IMR-90 (cell line): ENCODE results near the gene PIP5K1B. TPM values are rescaled to one million over a fixed set of nuclear protein-coding genes. Genes with fewer than 3 reads are reported as not detected.

Experiments
- ATAC-seq: fragments of 200-7000 bp; cut with Tn5 transposase; 2 replicates; pipeline ENCODE4 v1.9.1; 2020; ENCODE audit warnings: low read depth, mild to moderate bottlenecking, moderate library complexity
- BruUV-seq: library from RNA; stranded (reverse); fragments of 400-500 nt; replicated peaks from 2 replicates; lab custom pipeline; 2021; lab: Mats Ljungman, UMichigan
- CTCF ChIA-PET: fragments of 300-600 bp; formaldehyde crosslinking; extraction: SDS; loops from one replicate; lab custom pipeline; 2021; ENCODE audit warnings: antibody characterized with exemption; lab: Yijun Ruan, JAX
- POLR2A ChIA-PET: fragments of 300-600 bp; sonication (Branson Sonifier 250); formaldehyde crosslinking; loops from one replicate; lab custom pipeline; 2022; ENCODE audit warnings: antibody characterized with exemption; ENCODE audit not compliant: unreplicated experiment; lab: Charles Lee
- DNase-seq: peaks from one replicate; pipeline ENCODE4 v3.0.0; 2013
- H2AFZ ChIP-seq: replicated peaks from 2 replicates; pipeline ENCODE3; 2013; ENCODE audit warnings: low read length, mild to moderate bottlenecking; ENCODE audit not compliant: poor library complexity
- H2AK5ac ChIP-seq: 2 replicates; pipeline ENCODE4 v1.6.1; 2013; ENCODE audit warnings: low read depth, low read length, inconsistent platforms
- H2AK9ac ChIP-seq: replicated peaks from 2 replicates; pipeline ENCODE3; 2013; ENCODE audit warnings: mild to moderate bottlenecking, low read depth, low read length, moderate library complexity; ENCODE audit not compliant: poor library complexity
- H2BK120ac ChIP-seq: 2 replicates; pipeline ENCODE4 v1.6.1; 2013; ENCODE audit warnings: low read depth, low read length, inconsistent platforms
- H2BK15ac ChIP-seq: 3 replicates; pipeline ENCODE4 v1.6.1; 2013; ENCODE audit warnings: low read depth, low read length, inconsistent platforms
- H2BK20ac ChIP-seq: 2 replicates; pipeline ENCODE4 v1.6.1; 2013; ENCODE audit warnings: low read depth, mild to moderate bottlenecking, inconsistent platforms, low read length, moderate library complexity
- H2BK5ac ChIP-seq: 2 replicates; pipeline ENCODE4 v1.6.1; 2013; ENCODE audit warnings: mild to moderate bottlenecking, low read depth, low read length, inconsistent platforms; ENCODE audit not compliant: poor library complexity, severe bottlenecking
- H3K14ac ChIP-seq: replicated peaks from 2 replicates; pipeline ENCODE4 v1.6.1; 2013; ENCODE audit warnings: low read depth, low read length, inconsistent platforms
- H3K18ac ChIP-seq: 2 replicates; pipeline ENCODE4 v1.6.1; 2013; ENCODE audit warnings: low read depth, low read length, control low read depth
- H3K23ac ChIP-seq: 2 replicates; pipeline ENCODE4 v1.6.1; 2013; ENCODE audit warnings: low read depth, low read length, inconsistent platforms
- H3K27ac ChIP-seq: 2 replicates; pipeline ENCODE4 v1.5.1; 2013; ENCODE audit warnings: mild to moderate bottlenecking, control low read depth, low read length; ENCODE audit not compliant: insufficient read depth
- H3K27me3 ChIP-seq: 2 replicates; pipeline ENCODE4 v1.6.1; 2013; ENCODE audit warnings: low read length; ENCODE audit not compliant: control insufficient read depth, insufficient read depth
- H3K36me3 ChIP-seq: 2 replicates; pipeline ENCODE4 v1.6.1; 2013; ENCODE audit warnings: low read length, mixed read lengths; ENCODE audit not compliant: control insufficient read depth, insufficient read depth
- H3K4ac ChIP-seq: 2 replicates; pipeline ENCODE4 v1.6.1; 2013; ENCODE audit warnings: low read depth, low read length, inconsistent platforms
- H3K4me1 ChIP-seq: 2 replicates; pipeline ENCODE4 v1.6.1; 2013; ENCODE audit warnings: low read length, mixed read lengths; ENCODE audit not compliant: control insufficient read depth, insufficient read depth
- H3K4me2 ChIP-seq: 2 replicates; pipeline ENCODE4 v1.6.1; 2013; ENCODE audit warnings: low read depth, mild to moderate bottlenecking, control low read depth, low read length, moderate library complexity
- H3K4me3 ChIP-seq: 2 replicates; pipeline ENCODE4 v1.5.1; 2013; ENCODE audit warnings: low read depth, mild to moderate bottlenecking, control low read depth, low read length, moderate library complexity; ENCODE audit not compliant: insufficient read depth
- H3K56ac ChIP-seq: 2 replicates; pipeline ENCODE4 v1.6.1; 2013; ENCODE audit warnings: low read length, inconsistent platforms; ENCODE audit not compliant: insufficient read depth; ENCODE audit errors: extremely low read depth
- H3K79me1 ChIP-seq, 2 experiments: 2 replicates each; pipeline ENCODE4 v1.6.1; 2013; ENCODE audit warnings: low read length in 2 of 2, inconsistent platforms in 1 of 2, low read depth in 1 of 2
- H3K9ac ChIP-seq: 2 replicates; pipeline ENCODE4 v1.6.1; 2013; ENCODE audit warnings: low read depth, low read length, control low read depth
- H3K9me1 ChIP-seq: 2 replicates; pipeline ENCODE4 v1.6.1; 2013; ENCODE audit warnings: low read length, inconsistent platforms; ENCODE audit not compliant: insufficient read depth
- H3K9me3 ChIP-seq: 2 replicates; pipeline ENCODE4 v1.6.1; 2013; ENCODE audit warnings: low read length; ENCODE audit not compliant: control insufficient read depth, insufficient read depth
- H4K20me1 ChIP-seq: 2 replicates; pipeline ENCODE4 v1.6.1; 2013; ENCODE audit warnings: low read length, inconsistent platforms; ENCODE audit not compliant: insufficient read depth
- H4K5ac ChIP-seq: 2 replicates; pipeline ENCODE4 v1.6.1; 2013; ENCODE audit warnings: mild to moderate bottlenecking, low read depth, low read length, control low read depth
- H4K8ac ChIP-seq, 2 experiments: 2 replicates each; pipeline ENCODE4 v1.6.1; 2013; ENCODE audit warnings: low read depth in 2 of 2, low read length in 2 of 2, control low read depth in 1 of 2, inconsistent platforms in 1 of 2
- H4K91ac ChIP-seq: 2 replicates; pipeline ENCODE4 v1.6.1; 2013; ENCODE audit warnings: low read depth, low read length, inconsistent platforms; ENCODE audit not compliant: insufficient read depth
- FOS ChIP-seq: fragments of 150-350 bp; IDR thresholded peaks from 2 replicates; pipeline ENCODE4 v1.6.1; 2016; ENCODE audit warnings: low read depth, low read length
- MAFK ChIP-seq: IDR thresholded peaks from 2 replicates; pipeline ENCODE4 v1.6.1; 2012; ENCODE audit warnings: low read depth, low read length, improper control_type of control experiment
- WGBS, 2 experiments: methylation state at CpG; one replicate each; pipeline versions ENCODE4 v1.1.5 to v1.1.7; 2013; ENCODE audit warnings: missing lambda C conversion rate in 2 of 2; ENCODE audit not compliant: insufficient read length in 1 of 2; ENCODE audit errors: extremely low coverage in 2 of 2; 5-methylcytosine and 5-hydroxymethylcytosine counted together
- dilution Hi-C: fragments of 300-500 bp; cut with HindIII; formaldehyde crosslinking; loops from one replicate; pipeline ENCODE4 v1.14.3; 2018; ENCODE audit warnings: low sequenced_read_pairs; ENCODE audit not compliant: unreplicated experiment
- in situ Hi-C: fragments of 300-500 bp; cut with MboI; formaldehyde crosslinking; loops from 3 replicates; pipeline ENCODE4 v1.14.3; 2019; ENCODE audit warnings: low sequenced_read_pairs, inconsistent platforms, mixed read lengths
- intact Hi-C: fragments of 100-400 bp; cut with micrococcal nuclease; formaldehyde crosslinking; loops from 2 replicates; pipeline ENCODE4 v1.10.0; 2022
- polyA plus RNA-seq, 3 experiments: library from polyadenylated mRNA; depleted of rRNA; stranded (reverse); fragments of >200 nt; gene quantifications; 2 replicates each; pipeline ENCODE4 v1.2.3, GENCODE V29; 2012; ENCODE audit warnings: low replicate concordance in 1 of 3
- total RNA-seq: library from RNA; depleted of rRNA; stranded (reverse); fragments of >200 nt; gene quantifications from 2 replicates; pipeline ENCODE4 v1.2.3, GENCODE V29; 2012

The PIP5K1B gene
- total and polyA plus RNA-seq, 2 of the 4 experiments (the other 2 are of a cell fraction), result not detected

DNA sequence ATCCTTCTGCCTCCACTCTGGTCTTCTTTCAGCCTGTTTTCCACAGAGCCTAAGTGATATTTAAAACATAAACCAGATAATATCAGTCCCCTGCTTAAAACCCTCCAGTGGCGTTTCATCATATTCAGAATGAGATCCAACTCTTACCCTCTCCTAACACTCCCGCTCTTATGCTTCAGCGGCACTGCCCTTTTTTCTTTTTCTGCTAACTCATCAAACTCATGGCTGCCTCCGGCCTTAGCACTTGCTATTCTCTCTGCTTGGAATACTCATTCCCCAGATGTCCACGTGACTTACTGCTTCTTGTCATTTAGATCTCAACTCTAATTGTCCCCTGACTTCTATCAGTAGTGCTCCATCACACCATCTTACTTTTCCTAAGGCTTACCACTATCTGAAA is 73.6 kb downstream of the PIP5K1B start:
- Histone ChIP-seq H2AK9ac (no peak overlapping the region), H4K8ac (peak overlapping the region; percentile 8 to 87; a peak in 2 of 4 replicates), H3K36me3 (no peaks in the 10 kb centered on the region), H4K91ac (no peak overlapping the region), H3K9ac (no peak overlapping the region), H2AK5ac (no peak overlapping the region), H3K9me3 (no peaks in the 10 kb centered on the region), H3K27ac (no peak overlapping the region), H3K4me2 (no peak overlapping the region), H3K23ac (no peak overlapping the region), H3K9me1 (peaks cover 3% of the 10 kb centered on the region; the same call in 1 of the 2 replicates), H2BK120ac (no peak overlapping the region), H4K20me1 (peaks cover 4% of the 10 kb centered on the region; the same call in 1 of the 2 replicates), H2BK5ac (no peak overlapping the region), H3K56ac (no peak overlapping the region), H3K79me1 (peaks cover 19 to 23% of the 10 kb centered on the region in 2 experiments; a peak in 3 of 4 replicates), H2BK20ac (no peak overlapping the region), H3K4me3 (no peak overlapping the region), H4K5ac (no peak overlapping the region), H3K14ac (no peak overlapping the region), H3K18ac (no peak overlapping the region), H3K4me1 (peaks cover 4% of the 10 kb centered on the region), H2AFZ (no peak overlapping the region), H2BK15ac (no peak overlapping the region), H3K27me3 (no peaks in the 10 kb centered on the region), H3K4ac (no peak overlapping the region)
- DNase-seq (no peak), ATAC-seq (no peak)
- dilution Hi-C loops (no loop called here), intact Hi-C loops (loop anchor here (2.0 kb wide), 1 partner anchor 194 kb away; no protein-coding TSS in a partner anchor), in situ Hi-C loops (no loop called here)
- BruUV-seq, result no TSS peak
- 94% methylated on average over 4 of the region's 5 CpGs; no CpG with 5 or more reads in 1 of the 2 experiments for WGBS, 2 experiments
- ChIA-PET POLR2A (no interaction called here), CTCF (no interaction called here)
- TF ChIP-seq FOS (no peak), MAFK (0 out of 2 replicates have a peak, but pooled peaks have one; percentile 5)
